Ovary (tissue), 3 donors: ENCODE measurements around the gene FBXO15.

Experiments used
- POLR2A ChIP-seq: fragments of 450-650 bp; IDR thresholded peaks from one replicate; pipeline ENCODE4 v1.6.1; 2017; ENCODE audit warnings: antibody characterized with exemption, mild to moderate bottlenecking, moderate library complexity
- TF ChIP-seq, protein P1 (sequence below), 3 donors: fragments of 450-650 bp in 2 of 3; fragments of 200-600 bp in 1 of 3; IDR thresholded peaks; one replicate each; pipeline versions ENCODE4 v1.5.1 to v1.8.0; 2016 to 2022; ENCODE audit warnings: antibody characterized with exemption in 3 of 3, mild to moderate bottlenecking in 1 of 3
- donor health status: DM: no; HTN: no; CAD: no.

DNA sequence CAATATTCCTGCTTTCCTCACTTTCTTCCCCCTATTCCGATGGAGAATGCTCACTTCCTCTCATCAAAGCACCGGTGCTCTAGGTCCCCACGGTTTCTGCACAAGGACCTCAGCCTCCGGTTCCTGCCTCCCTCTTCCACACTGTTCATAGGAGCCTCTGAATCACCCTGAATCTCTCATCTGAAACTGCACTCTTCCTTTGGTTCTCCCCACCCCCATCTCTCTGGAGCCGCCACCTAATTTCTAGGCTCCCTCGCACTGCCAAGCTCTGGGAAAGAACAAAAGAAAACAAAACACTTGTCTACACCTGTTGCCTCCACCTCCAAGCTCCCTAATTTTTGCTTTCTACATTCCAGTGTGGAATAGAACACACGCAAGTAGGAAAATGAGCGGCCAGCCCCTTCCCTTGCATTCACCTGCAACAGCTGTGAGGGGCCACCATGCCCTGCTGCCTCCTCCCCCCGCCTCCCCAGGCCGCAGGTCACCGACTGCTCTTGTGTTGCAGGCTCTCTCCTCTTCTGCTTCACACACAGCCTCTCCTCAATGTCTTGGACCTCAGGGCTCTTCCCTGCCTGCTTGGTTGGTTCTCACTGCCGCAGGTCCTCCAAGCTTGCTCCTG lies 9.6 kb downstream of the FBXO15 start:
- TF ChIP-seq, protein P1, sequence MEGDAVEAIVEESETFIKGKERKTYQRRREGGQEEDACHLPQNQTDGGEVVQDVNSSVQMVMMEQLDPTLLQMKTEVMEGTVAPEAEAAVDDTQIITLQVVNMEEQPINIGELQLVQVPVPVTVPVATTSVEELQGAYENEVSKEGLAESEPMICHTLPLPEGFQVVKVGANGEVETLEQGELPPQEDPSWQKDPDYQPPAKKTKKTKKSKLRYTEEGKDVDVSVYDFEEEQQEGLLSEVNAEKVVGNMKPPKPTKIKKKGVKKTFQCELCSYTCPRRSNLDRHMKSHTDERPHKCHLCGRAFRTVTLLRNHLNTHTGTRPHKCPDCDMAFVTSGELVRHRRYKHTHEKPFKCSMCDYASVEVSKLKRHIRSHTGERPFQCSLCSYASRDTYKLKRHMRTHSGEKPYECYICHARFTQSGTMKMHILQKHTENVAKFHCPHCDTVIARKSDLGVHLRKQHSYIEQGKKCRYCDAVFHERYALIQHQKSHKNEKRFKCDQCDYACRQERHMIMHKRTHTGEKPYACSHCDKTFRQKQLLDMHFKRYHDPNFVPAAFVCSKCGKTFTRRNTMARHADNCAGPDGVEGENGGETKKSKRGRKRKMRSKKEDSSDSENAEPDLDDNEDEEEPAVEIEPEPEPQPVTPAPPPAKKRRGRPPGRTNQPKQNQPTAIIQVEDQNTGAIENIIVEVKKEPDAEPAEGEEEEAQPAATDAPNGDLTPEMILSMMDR (IDR thresholded peaks at IDR 0.05) = no peak
- TF ChIP-seq POLR2A = no peak
